Effector CD8-positive, alpha-beta T cell (primary cell): ENCODE results near the gene CBARP.
A peak's percentile ranks its signal among the peaks of the same experiment; 100 is the strongest.

ENCODE experiments used
- DNase-seq: peaks from one replicate; lab custom pipeline; 2025; lab: John Stamatoyannopoulos, UW
- total RNA-seq, 4 experiments: gene quantifications; one replicate each; lab custom pipeline; 2026; lab: John Stamatoyannopoulos, UW

CBARP gene, protein sequence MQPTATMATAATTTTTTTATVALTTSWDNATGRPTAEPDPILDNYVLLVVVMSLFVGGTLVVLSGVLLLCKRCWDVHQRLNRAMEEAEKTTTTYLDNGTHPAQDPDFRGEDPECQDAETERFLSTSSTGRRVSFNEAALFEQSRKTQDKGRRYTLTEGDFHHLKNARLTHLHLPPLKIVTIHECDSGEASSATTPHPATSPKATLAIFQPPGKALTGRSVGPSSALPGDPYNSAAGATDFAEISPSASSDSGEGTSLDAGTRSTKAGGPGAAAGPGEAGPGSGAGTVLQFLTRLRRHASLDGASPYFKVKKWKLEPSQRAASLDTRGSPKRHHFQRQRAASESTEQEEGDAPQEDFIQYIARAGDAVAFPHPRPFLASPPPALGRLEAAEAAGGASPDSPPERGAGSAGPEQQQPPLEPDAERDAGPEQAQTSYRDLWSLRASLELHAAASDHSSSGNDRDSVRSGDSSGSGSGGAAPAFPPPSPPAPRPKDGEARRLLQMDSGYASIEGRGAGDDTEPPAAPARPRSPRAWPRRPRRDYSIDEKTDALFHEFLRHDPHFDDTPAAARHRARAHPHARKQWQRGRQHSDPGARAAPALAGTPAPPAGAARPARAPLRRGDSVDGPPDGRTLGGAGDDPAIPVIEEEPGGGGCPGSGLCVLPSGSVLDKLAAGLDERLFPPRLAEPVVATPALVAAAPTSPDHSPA
- 0 to 0.27 (median 0.16) reads per million in 4 experiments for total RNA-seq

DNA sequence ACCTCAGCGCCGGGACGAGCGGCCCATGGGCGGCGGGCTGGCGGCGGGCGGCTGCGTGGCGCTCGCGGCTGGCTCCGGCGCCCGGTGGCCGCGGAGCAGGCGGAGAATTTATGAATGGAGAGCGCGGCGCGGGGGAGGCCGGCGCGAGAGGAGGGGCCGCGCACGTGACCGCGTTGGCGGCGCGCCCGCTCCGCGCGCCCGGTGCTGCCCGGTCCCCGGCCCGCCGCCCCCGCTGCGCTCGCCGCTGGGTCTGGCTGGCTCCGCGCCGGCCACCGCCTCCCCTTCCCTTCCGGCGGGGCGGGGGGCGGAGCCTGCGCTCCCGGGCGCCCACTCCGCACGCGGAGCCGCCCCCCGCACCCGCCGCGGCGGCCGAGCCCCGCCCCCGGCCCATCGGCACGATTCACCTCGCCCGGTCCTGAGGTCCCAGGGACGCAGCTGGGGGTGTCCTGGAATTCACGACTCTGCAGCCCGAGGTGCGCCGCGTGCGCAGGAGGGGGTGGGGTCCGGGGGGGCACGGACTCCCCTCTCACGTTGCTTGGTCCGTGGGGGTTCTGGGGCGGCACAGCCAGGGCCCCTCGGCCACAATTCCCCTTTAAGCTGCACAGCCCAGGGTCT lies at the start of gene CBARP:
TSS of gene CBARP (minus strand) at position 252 of the 615 bp plus-strand sequence. CDS start 1,905 bp downstream, outside the sequence.
- peak; percentile 35 for DNase-seq

DNA sequence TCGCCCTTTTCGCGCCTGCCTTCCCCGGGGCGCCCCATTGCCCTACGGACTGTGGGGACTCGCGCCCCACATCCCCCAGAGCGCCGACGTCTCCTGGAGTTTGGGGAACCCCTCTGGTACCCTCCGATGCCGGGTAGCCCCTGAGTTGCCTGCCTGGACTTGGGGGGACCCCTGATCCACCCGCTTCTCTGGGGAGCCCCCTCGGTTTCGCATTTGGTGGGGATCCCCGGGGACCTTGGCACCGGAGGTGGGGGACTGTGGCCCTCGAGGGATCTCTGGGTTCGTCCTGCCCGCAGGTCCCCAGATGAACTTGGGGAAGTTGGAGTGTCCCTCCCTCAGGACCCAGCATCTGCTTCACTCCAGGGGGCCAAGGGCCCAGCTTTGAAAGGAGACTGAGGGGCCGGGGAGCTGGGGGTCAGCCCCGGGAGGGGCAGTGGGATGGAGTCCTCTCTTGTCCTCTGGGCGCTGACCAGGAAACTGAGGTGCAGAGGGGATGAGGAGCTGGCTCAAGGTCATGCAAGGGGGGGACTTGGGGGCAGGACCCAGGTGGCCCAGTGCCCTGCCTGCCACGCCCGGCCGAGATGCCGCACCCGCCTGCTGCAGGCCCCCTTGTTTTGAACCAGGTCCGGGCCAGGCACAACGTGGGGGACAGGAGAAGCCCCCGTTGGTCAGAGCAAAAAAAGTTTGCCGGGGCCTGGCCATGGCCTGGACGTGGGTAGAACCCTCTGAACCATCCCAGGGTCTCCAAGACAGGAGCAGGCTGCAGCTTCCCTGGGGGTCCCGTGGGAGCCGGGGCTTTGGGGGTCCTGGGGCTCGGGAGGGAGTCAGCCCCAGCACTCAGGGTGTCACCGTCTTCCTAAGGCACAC lies 48.9 kb upstream of the CBARP start:
- no peak for DNase-seq

DNA sequence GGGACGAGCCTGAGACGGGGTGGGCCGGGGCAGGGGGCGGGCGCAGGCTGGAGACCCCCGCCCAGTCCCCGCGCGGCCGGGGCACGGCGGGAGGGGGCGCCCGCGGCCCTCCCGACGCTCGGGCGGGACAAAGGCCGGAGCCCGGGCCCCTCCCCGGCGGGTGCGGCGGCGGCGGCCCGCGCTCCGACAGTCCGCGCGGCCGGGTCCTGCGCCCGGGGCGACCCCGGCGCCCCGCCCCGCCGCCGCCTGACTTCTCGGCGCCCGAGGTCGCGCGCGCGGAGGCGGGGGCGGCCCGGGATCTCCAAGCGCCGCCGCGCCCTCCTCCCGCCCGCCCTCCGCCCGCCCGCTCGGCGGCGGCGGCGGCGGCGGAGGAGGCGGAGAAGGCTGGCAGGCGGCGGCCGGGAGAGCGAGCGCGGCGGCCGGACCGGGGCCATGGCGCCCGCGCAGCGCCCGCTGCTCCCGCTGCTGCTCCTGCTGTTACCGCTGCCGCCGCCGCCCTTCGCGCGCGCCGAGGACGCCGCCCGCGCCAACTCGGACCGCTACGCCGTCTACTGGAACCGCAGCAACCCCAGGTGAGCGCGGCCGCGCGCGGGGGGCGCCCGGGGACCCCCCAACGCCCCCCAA lies 48.0 kb upstream of the CBARP start, which contains the start of gene EFNA2:
TSS of gene EFNA2 (plus strand) at position 137 of the 624 bp plus-strand sequence. CDS start at position 433, 296 bp downstream.
- DNase-seq: no peak

DNA sequence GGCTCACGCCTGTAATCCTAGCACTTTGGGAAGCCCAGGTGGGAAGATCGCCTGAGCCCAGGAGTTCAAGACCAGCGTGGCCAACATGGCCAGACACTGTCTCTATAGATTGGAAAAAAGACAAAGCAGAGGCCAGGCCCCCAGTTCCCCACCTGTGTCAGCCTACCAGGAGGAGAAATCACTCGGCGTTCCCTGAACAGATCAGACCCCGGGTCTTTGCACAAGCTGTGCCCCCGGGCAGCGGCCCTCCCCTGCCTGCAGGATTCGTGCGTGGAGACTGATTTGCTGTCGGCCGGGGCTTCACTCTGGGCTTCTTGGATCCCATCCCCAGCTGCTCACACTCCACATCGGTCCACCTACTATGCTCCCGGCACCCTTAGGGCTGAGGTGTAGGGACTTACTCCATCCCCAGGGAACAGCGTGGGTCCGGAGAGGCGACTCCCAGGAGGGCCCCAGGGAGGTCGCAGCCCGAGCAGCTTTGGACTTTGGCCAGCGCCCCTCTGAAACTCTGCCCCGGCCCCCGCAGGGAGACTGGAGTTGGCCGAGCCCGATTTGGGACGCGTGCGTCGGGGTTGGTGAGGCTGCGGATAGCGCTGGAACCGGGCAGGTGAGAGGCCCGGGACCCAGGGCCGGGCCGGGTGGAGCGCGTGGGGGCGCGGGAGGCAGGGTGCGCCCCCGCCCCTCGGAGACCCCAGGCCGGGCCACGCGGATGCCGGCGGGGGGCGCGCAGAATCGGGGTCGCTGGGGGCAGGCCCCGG lies 47.4 kb upstream of the CBARP start:
- no peak for DNase-seq

DNA sequence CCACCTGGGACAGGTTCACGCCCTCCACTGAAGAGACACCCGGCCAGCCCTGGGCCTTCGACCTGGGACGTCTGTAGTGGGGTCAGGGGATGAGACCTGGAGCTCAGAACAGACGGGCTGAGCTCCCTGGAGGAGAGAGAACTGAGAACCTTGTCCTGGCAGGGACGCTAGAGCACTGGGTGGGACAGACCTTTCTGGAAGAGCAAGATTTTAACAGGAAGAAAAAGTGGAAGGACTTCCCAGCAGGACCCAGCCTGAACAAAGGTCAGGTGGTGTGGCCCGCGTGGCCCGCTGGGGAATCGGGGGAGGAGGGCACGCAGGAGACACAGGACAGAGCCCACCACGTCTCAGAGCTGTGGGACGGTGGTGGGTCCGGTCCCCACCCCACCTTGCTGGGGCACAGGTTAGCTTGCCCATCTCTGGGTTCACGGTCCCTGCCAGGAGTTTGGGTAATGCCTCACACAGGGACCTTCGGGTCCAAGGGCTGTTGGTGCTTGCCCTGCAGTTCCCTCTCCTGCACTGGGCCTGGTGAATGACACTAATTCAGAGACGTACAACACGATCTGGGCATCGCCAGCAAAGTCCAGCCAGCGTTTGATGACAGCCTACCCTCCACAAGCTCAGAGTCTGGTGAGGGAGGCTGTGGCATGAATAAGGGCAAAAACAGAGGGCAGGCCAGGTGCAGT lies 46.6 kb upstream of the CBARP start:
- DNase-seq: no peak

DNA sequence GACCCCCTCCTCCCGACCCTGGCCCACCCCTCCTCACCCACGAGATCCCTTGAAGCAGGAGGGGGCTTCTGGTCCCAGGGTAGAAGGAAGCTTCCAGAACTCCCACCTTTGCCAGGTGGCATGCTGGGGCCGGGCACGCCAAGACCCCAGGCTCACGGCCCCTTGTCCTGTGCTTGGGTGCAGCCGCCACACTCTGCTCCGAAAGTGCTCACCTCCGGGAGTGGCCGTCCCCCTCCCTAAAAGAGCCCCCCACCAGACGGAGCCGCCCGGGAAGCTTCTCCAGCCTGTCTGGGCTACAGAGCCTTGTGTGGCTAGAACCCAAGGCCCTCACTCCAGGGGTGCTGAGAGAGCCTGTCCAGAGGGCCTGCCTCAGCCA lies 46.1 kb upstream of the CBARP start:
- DNase-seq: no peak

DNA sequence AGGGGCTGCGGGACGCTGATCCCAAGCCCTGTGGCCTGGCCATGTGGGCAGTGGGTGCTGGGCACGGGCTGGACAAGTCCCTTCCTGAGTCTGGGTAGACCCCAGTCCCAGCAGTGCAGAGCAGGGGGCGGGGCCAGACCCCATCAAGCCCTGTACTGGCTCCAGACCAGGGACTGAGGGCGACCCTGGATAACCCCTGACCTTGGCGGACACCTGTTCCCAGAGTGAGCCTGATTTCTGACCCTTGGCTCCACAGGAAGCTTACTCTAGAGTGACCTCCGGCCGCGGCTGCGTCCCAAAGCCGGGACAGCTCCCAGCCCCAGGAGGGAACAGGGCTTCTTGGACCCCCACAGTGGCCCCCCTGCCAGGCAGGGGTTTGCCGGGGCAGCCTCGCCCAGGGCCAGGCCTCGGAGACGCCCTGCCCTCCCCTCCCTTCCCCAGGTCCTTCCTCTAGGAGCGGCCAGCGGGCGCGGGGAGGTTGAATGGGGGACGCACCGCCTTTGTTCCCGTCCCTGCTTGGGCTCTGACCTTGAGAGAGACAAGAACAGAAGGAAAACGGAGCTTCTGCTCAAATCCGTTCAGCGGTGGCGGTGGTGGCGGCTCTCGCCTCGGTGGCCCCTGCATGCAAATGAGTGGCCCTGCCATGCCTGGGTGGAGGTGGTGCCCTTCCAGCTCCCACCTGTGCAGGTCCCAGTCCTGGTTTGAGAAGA lies 45.6 kb upstream of the CBARP start:
- no peak for DNase-seq

DNA sequence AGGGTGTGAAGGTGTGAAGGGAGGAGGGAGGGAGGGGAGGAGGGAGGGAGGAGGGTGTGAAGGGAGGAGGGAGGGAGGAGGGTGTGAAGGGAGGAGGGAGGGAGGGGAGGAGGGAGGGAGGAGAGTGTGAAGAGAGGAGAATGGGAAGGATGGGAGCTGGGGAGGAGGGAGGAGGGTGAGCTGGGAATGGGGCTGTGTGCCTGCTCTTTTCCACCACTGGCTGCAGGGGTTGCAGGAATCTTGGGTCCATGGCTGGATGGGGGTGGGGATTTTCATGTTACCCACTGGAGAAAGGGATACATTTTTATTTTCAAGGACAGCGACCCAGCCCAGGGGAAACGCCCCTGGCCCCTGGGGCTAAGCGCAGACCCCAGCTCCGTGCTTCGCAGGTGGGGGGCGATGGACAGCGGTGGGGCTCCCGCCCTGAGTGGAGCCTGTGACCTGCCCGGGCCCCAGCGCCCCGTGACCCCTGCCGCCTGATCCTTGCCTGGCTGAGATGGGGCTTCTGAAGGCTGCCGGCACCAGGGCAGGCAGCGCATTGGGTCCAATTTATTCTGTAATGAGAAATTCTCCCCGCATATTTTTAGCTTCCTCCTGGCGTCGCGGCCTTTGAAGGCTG lies 44.9 kb upstream of the CBARP start:
- no peak for DNase-seq

DNA sequence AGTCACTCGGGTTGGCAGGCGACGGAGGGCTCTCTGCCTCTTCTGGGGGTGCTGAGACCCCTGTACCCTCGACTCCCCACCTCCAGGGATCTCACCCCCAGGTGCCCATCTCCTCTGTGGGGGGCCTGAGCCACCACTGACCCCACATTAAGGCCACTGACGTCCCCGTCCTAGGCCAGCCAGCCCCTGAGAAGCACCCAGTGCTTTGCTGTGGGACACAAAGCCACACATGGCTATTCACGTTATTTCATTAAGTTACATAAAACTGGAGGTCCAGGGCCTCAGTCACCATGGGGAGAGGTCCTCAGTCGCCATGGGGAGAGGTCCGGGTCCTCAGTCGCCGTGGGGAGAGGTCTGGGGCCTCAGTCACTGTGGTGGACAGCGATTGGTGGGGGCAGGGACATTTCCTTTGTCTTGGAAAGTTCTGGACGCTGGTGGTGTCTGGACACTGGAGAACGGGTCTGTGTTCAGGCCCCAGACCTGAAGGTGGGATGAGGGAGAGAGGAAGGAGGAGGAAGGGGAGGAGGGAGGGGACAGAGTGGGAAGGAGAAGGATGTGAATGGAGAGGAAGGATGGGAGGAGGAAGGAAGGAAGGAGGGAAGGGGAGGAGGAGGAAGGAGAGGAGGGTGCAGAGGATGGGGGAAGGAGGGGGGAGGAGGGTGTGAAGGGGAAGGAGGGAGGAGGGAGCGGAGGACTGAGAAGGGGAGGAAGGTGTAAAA lies 43.9 kb upstream of the CBARP start:
- no peak for DNase-seq

DNA sequence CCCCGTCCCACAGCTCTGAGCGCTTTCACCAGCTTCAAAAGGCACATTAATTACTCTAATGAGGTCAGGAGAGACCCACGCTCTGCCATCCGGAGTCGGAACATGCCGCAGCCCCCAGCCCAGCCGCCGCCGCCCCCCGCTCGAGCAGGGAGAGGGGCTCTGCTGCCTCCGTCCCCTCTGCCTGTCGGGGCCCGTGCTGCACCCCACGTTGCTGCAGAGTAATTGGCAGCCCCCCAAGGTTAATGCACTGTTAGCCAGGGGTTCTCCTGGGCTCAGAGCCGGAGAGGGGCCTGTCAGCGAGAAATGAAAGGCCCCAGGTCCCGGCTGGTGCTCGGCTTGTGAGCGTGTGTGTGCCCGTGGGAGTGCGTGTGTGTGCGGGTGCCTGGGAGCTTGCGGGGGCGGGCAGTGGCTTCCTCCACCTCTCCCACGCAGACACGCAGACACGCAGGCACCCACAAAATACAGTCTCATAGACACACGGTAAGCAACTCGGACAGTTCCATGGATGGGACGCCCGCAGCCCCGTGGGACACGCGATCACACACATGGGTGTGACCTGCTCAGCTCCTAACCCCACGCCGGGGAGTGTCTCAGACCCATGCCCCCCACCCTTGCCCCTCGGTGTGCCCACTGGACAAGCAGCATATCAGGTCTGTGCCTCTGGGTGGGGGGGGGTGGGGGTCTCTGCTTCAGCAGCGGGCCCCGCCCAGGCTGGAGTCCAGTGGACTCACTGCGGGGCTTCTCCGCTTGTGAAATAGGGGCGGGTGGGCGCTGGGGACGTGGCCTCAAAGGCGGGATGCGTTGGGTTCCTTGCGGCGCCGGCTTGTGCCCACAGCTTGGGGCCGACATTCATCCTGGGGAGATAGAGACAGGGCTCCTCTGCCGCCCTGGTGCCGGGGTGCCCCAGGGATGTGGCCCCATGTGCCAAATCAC lies 43.1 kb upstream of the CBARP start:
- DNase-seq: no peak

DNA sequence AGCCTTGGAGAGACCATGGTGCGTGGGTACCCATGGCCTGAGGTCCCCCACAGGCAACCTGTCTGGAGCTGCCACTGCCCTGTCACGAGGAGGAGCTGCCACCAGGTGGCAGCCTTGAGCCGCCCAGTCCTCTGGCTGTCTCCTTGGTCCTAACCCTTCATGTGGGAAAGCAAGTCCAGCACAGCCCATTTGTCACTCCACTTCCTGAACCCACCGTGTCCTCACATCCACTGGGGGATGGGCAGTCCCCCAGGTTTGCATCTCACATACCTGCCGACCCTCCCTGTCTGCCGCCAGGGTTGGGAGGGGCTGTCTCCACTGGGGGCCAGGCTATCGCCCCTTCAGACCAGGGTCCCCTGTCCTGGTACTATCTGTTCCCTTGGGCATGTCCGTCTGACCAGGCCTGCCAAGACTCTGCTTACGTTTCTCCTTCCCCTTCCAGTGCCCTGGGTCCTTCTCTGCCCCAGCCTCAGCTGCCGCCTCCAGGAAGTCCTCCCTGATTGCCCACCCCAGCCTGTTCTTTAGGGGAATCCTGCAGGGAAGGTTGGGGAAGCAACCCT lies 42.1 kb upstream of the CBARP start:
- DNase-seq: peak; percentile 59

DNA sequence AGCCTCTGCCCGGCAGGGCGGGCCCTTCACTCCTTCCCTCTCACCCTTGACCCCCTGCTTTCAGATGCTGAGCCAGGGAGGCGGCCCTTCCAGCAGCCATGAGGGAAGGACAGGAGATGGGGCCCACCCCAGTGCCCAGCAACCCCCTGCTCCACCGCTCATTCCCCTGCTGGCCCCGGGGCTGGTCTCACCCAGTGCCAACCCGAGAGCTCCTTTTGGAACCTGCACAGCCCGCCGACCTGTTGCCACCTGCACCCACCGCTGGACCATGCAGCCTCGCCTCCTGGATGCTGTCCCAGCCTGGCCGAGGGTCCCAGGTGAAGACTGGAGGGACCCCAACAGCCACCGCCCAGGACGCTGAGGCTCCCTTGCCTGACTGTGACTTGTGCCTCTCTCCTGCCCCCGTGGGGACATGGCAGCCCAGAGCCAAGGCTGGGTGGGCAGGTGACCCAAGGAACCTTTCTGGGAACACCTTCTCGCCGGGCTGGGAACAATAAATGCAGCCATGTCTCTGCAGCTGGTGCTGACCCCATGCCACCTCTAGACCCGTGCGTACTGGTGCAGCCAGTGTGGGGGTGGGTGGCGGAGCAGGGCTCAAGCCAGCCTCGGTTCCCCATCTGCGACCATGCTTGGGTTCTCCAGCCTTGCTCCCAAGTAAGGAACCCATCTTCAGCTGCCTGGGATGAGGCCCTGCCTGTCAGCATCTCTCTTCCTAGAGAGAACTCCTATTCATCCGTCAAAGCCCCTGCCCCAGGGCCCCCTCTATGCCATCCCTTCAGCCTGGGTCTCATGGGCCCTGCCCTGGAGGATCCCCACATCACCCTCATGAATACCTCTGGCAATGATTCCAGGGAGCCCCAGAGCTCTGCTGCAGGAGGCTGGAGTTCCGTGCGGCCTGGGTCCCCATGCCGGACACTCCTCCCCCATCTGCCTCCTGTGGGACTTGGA lies 41.2 kb upstream of the CBARP start:
- no peak for DNase-seq

DNA sequence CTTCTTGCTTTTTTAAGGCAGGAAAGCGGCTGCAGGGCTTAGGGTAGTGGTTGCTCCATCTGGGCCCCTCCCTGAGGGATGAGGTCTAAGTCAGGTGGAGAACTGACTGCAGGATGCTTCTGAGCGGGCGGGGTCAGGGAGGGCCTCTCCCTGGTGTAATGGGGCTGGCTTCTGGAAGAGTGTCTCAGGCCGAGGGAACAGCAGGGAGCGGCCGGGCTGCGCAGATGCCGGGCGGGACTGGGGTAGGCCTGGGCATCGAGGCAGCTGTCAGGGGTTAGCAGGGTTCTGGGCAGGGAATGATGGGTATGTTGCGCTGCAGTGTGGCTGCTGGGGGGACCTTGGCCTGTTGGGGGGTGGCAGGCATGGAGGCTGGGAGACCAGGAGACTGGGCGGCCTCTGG lies 40.3 kb upstream of the CBARP start:
- no peak for DNase-seq

DNA sequence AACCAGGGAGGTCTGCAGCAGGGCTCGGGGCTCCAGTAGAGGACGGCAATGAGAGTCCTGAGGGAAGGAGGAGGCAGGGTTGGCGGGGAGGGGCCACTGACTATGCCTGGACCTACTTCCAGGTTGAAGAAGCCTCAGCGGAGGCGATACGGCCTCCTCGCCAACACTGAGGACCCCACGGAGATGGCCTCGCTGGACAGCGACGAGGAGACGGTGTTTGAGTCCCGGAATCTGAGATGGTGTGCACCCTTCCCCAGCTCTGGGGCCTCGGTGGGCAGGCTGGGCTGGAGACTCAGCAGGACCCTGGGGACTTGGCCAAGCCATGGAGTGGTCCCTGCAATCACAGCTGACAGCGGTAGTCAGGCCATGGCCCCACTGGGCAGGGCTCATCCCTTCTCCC lies 39.3 kb upstream of the CBARP start:
- no peak for DNase-seq

DNA sequence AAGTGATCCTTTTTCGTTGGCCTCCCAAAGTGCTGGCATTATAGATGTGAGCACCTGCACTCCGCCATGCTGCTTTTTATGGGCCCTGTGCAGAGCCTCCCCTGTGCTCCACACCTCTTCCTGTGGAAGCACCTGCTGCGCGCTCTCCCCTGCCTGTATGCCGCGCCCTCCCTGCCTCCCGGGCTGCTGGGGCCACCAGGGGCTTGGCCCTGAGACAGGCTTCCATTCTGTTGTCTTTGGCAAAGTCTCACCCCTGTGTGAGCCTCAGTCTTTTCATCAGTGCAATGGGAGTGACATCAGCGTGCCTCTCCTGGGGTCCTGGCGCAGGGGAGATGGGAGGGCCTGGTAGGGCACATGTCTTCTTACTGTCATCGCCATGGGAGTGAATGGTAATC lies 38.8 kb upstream of the CBARP start:
- no peak for DNase-seq
